ENCODE results near the gene JAM3. TPM values are rescaled to one million over a fixed set of nuclear protein-coding genes. Genes with fewer than 3 reads are reported as not detected.
A peak's percentile ranks its signal among the peaks of the same experiment; 100 is the strongest.

Gene JAM3
- total RNA-seq, 1 experiment from 2014 or later, result 9.0 TPM

GRCh38 chr11:134140961-134141490 is 72.2 kb downstream of the JAM3 start:
- intact Hi-C loops (cut with micrococcal nuclease; ENCODE audit: unreplicated experiment), result no loop called here
- H3K9me3 ChIP-seq (ENCODE audit: low read depth, low read length, poor library complexity, severe bottlenecking), result no peaks in the 10 kb centered on the region
- CTCF ChIA-PET, result interaction anchor here (0.6 to 1.5 kb wide), 3 partner anchors 91 to 858 kb away, joined by 5 to 6 read pairs (median 5); no protein-coding TSS in a partner anchor
- no peak overlapping the region for H3K4me3 ChIP-seq (ENCODE audit: low read depth, low read length, poor library complexity, severe bottlenecking)
- no peaks in the 10 kb centered on the region for H3K36me3 ChIP-seq (ENCODE audit: insufficient read depth, low read length, poor library complexity, severe bottlenecking)
- POLR2A ChIA-PET (ENCODE audit: low non-redundant PET), result no interaction called here
- H3K4me1 ChIP-seq (ENCODE audit: insufficient read depth, low read length, poor library complexity, severe bottlenecking), result no peaks in the 10 kb centered on the region
- H3K27ac ChIP-seq (ENCODE audit: low read depth, low read length, poor library complexity, severe bottlenecking), result no peak overlapping the region
- DNase-seq (ENCODE audit: low spot score), result no peak
- TF ChIP-seq EZH2 (IDR thresholded peaks at IDR 0.05; ENCODE audit: borderline replicate concordance, low read depth, low read length, poor library complexity, severe bottlenecking), result no peak
- no peak for TF ChIP-seq CTCF (conservative IDR thresholded peaks at IDR 0.05; ENCODE audit: low read depth, low read length)
- no TSS peak for BruUV-seq (replicated peaks)
- H3K27me3 ChIP-seq (replicated peaks; ENCODE audit: insufficient read depth, low read depth, low read length, poor library complexity), result no peaks in the 10 kb centered on the region

GRCh38 chr11:134142536-134142935 is 73.7 kb downstream of the JAM3 start:
- Histone ChIP-seq H3K4me3 (ENCODE audit: low read depth, low read length, poor library complexity, severe bottlenecking) (no peak overlapping the region), H3K27ac (ENCODE audit: low read depth, low read length, poor library complexity, severe bottlenecking) (no peak overlapping the region), H3K9me3 (ENCODE audit: low read depth, low read length, poor library complexity, severe bottlenecking) (no peaks in the 10 kb centered on the region), H3K4me1 (ENCODE audit: insufficient read depth, low read length, poor library complexity, severe bottlenecking) (no peaks in the 10 kb centered on the region), H3K27me3 (replicated peaks; ENCODE audit: insufficient read depth, low read depth, low read length, poor library complexity) (no peaks in the 10 kb centered on the region), H3K36me3 (ENCODE audit: insufficient read depth, low read length, poor library complexity, severe bottlenecking) (no peaks in the 10 kb centered on the region)
- BruUV-seq (replicated peaks), result no TSS peak
- no peak for TF ChIP-seq CTCF (conservative IDR thresholded peaks at IDR 0.05; ENCODE audit: low read depth, low read length)
- no peak for TF ChIP-seq EZH2 (IDR thresholded peaks at IDR 0.05; ENCODE audit: borderline replicate concordance, low read depth, low read length, poor library complexity, severe bottlenecking)
- ChIA-PET POLR2A (ENCODE audit: low non-redundant PET) (no interaction called here), CTCF (no interaction called here)
- intact Hi-C loops (cut with micrococcal nuclease; ENCODE audit: unreplicated experiment), result no loop called here
- DNase-seq (ENCODE audit: low spot score), result no peak

- Histone ChIP-seq H3K4me1 (ENCODE audit: insufficient read depth, low read length, poor library complexity, severe bottlenecking) (no peaks in the 10 kb centered on the region), H3K27ac (ENCODE audit: low read depth, low read length, poor library complexity, severe bottlenecking) (no peak overlapping the region), H3K27me3 (replicated peaks; ENCODE audit: insufficient read depth, low read depth, low read length, poor library complexity) (no peaks in the 10 kb centered on the region), H3K9me3 (ENCODE audit: low read depth, low read length, poor library complexity, severe bottlenecking) (no peaks in the 10 kb centered on the region), H3K36me3 (ENCODE audit: insufficient read depth, low read length, poor library complexity, severe bottlenecking) (no peaks in the 10 kb centered on the region), H3K4me3 (ENCODE audit: low read depth, low read length, poor library complexity, severe bottlenecking) (no peak overlapping the region)
- intact Hi-C loops (cut with micrococcal nuclease; ENCODE audit: unreplicated experiment), result no loop called here
- TF ChIP-seq CTCF (conservative IDR thresholded peaks at IDR 0.05; ENCODE audit: low read depth, low read length) (no peak), EZH2 (IDR thresholded peaks at IDR 0.05; ENCODE audit: borderline replicate concordance, low read depth, low read length, poor library complexity, severe bottlenecking) (no peak)
- no peak for DNase-seq (ENCODE audit: low spot score)
- BruUV-seq (replicated peaks), result TSS peak; percentile 6
- ChIA-PET POLR2A (ENCODE audit: low non-redundant PET) (no interaction called here), CTCF (no interaction called here)
Observed at GRCh38 chr11:134143801-134144200, 74.9 kb downstream of the JAM3 start.

All from A673 (cell line).